ENCODE data around the gene MPEG1.

Gene MPEG1

DNA sequence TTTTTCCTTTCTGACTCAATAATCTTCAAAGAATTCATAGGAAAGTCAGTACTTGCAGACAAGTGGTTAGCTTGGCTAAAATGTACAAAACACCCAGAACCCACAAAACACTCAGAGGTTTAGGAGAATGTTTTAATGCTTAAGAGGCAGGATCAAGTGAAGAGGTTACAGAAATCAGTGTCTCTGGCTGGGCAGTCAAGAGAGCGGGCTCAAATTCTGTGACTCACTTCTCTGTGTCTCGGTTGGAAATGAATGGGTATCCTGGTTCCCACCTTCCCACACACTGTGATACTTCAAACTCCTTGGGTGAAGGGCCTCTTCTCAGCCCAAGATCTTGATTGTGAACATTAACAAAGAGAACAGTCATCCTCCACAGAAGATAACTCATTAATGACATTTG, 3.8 kb downstream of the MPEG1 start:
- Histone ChIP-seq H3K27ac (ENCODE audit: low read length) (no peak overlapping the region), H2AFZ (ENCODE audit: low read length) (no peak overlapping the region), H3K4me3 (ENCODE audit: low read length) (no peak overlapping the region), H3K36me3 (replicated peaks; ENCODE audit: insufficient read depth, low read length) (no peaks in the 10 kb centered on the region), H3K79me2 (ENCODE audit: low read length) (no peaks in the 10 kb centered on the region), H3K4me2 (ENCODE audit: low read depth, low read length) (no peak overlapping the region), H3K4me1 (ENCODE audit: low read length) (peaks cover 5% of the 10 kb centered on the region; the same call in 1 of the 2 replicates), H3K9ac (ENCODE audit: low read length) (no peak overlapping the region), H3K27me3 (replicated peaks; ENCODE audit: insufficient read depth, low read length) (no peaks in the 10 kb centered on the region), H3K9me2 (replicated peaks; ENCODE audit: insufficient read depth, low read length) (no peaks in the 10 kb centered on the region), H3F3A (ENCODE audit: insufficient read depth, low read length) (no peaks in the 10 kb centered on the region), H3K9me3 (replicated peaks; ENCODE audit: insufficient read depth, low read length) (no peaks in the 10 kb centered on the region), H4K20me1 (ENCODE audit: insufficient read depth, low read length) (no peaks in the 10 kb centered on the region)
- TF ChIP-seq EZH2 (optimal IDR thresholded peaks at IDR 0.05; ENCODE audit: low read depth, low read length) (no peak), EZH2phosphoT487 (IDR thresholded peaks at IDR 0.05; ENCODE audit: low read length) (no peak), CTCF (IDR thresholded peaks at IDR 0.05; ENCODE audit: low read length) (no peak)
- DNase-seq: no peak

GRCh38 chr11:59207988-59208451, 4.7 kb downstream of the MPEG1 start:
- Histone ChIP-seq H3K4me2 (ENCODE audit: low read depth, low read length) (peak overlapping the region; percentile 35; the same call in 1 of the 2 replicates), H3K27ac (ENCODE audit: low read length) (no peak overlapping the region), H3K9me2 (replicated peaks; ENCODE audit: insufficient read depth, low read length) (no peaks in the 10 kb centered on the region), H2AFZ (ENCODE audit: low read length) (peak overlapping the region; percentile 50), H3F3A (ENCODE audit: insufficient read depth, low read length) (no peaks in the 10 kb centered on the region), H3K79me2 (ENCODE audit: low read length) (no peaks in the 10 kb centered on the region), H3K4me1 (ENCODE audit: low read length) (peaks cover 5% of the 10 kb centered on the region; the same call in 1 of the 2 replicates), H3K4me3 (ENCODE audit: low read length) (no peak overlapping the region), H3K9ac (ENCODE audit: low read length) (no peak overlapping the region), H3K36me3 (replicated peaks; ENCODE audit: insufficient read depth, low read length) (no peaks in the 10 kb centered on the region), H3K9me3 (replicated peaks; ENCODE audit: insufficient read depth, low read length) (no peaks in the 10 kb centered on the region), H4K20me1 (ENCODE audit: insufficient read depth, low read length) (no peaks in the 10 kb centered on the region), H3K27me3 (replicated peaks; ENCODE audit: insufficient read depth, low read length) (no peaks in the 10 kb centered on the region)
- peak; percentile 71 for DNase-seq
- no peak for TF ChIP-seq EZH2phosphoT487 (IDR thresholded peaks at IDR 0.05; ENCODE audit: low read length)
- peak; percentile 68 for TF ChIP-seq CTCF (IDR thresholded peaks at IDR 0.05; ENCODE audit: low read length)
- no peak for TF ChIP-seq EZH2 (optimal IDR thresholded peaks at IDR 0.05; ENCODE audit: low read depth, low read length)

GRCh38 chr11:59206635-59207034, 6.1 kb downstream of the MPEG1 start:
- Histone ChIP-seq H4K20me1 (ENCODE audit: insufficient read depth, low read length) (no peaks in the 10 kb centered on the region), H2AFZ (ENCODE audit: low read length) (no peak overlapping the region), H3K4me3 (ENCODE audit: low read length) (no peak overlapping the region), H3K4me2 (ENCODE audit: low read depth, low read length) (no peak overlapping the region), H3K27ac (ENCODE audit: low read length) (no peak overlapping the region), H3F3A (ENCODE audit: insufficient read depth, low read length) (no peaks in the 10 kb centered on the region), H3K79me2 (ENCODE audit: low read length) (no peaks in the 10 kb centered on the region), H3K9ac (ENCODE audit: low read length) (no peak overlapping the region), H3K9me2 (replicated peaks; ENCODE audit: insufficient read depth, low read length) (no peaks in the 10 kb centered on the region), H3K4me1 (ENCODE audit: low read length) (peaks cover 5% of the 10 kb centered on the region; the same call in 1 of the 2 replicates), H3K9me3 (replicated peaks; ENCODE audit: insufficient read depth, low read length) (no peaks in the 10 kb centered on the region), H3K27me3 (replicated peaks; ENCODE audit: insufficient read depth, low read length) (no peaks in the 10 kb centered on the region), H3K36me3 (replicated peaks; ENCODE audit: insufficient read depth, low read length) (no peaks in the 10 kb centered on the region)
- DNase-seq: peak; percentile 34
- TF ChIP-seq EZH2phosphoT487 (IDR thresholded peaks at IDR 0.05; ENCODE audit: low read length) (no peak), CTCF (IDR thresholded peaks at IDR 0.05; ENCODE audit: low read length) (peak; percentile 72), EZH2 (optimal IDR thresholded peaks at IDR 0.05; ENCODE audit: low read depth, low read length) (no peak)

Data from MM.1S (cell line).